Thyroid gland (tissue), 4 donors: ENCODE data around the gene FSIP1. TPM values are rescaled to one million over a fixed set of nuclear protein-coding genes. Genes with fewer than 3 reads are reported as not detected.

Experiments used
- DNase-seq, 2 donors: peaks; one replicate each; pipeline ENCODE4 v3.0.0-alpha.2; 2019
- H3K27ac ChIP-seq, 3 donors: fragments of 200-600 bp; sonication (generic); 1 replicate in 2 of 3; 2 replicates in 1 of 3; pipeline ENCODE4 v1.5.1; 2016 to 2019; ENCODE audit warnings: mild to moderate bottlenecking in 1 of 3, moderate library complexity in 1 of 3
- H3K27me3 ChIP-seq: fragments of 200-600 bp; sonication (generic); one replicate; pipeline ENCODE4 v1.5.1; 2019
- H3K36me3 ChIP-seq, 2 donors: fragments of 200-600 bp; sonication (generic); one replicate each; pipeline ENCODE4 v1.5.1; 2016 to 2019
- H3K4me1 ChIP-seq, 2 donors: fragments of 200-600 bp; sonication (generic); one replicate each; pipeline ENCODE4 v1.5.1; 2017 to 2019
- H3K4me3 ChIP-seq, 3 donors: fragments of 200-600 bp; sonication (generic); replicated peaks in 1 of 3; 1 replicate in 2 of 3; 2 replicates in 1 of 3; pipeline ENCODE4 v1.5.1; 2016; ENCODE audit warnings: mild to moderate bottlenecking in 1 of 3
- H3K9me3 ChIP-seq: fragments of 200-600 bp; sonication (generic); one replicate; pipeline ENCODE4 v1.5.1; 2017
- CTCF ChIP-seq, 6 experiments: fragments of 200-600 bp in 3 of 6; fragments of 450-650 bp in 3 of 6; sonication (generic) in 3 of 6; IDR thresholded peaks; one replicate each; pipeline ENCODE4 v1.5.1; 2016 to 2019; ENCODE audit warnings: antibody characterized with exemption in 6 of 6, mild to moderate bottlenecking in 2 of 6, inconsistent platforms in 1 of 6, moderate library complexity in 1 of 6
- POLR2A ChIP-seq, 2 donors: fragments of 450-650 bp; IDR thresholded peaks; one replicate each; pipeline ENCODE4 v1.6.1; 2017; ENCODE audit warnings: antibody characterized with exemption in 2 of 2, mild to moderate bottlenecking in 2 of 2, moderate library complexity in 1 of 2
- WGBS, 2 donors: methylation state at CpG; one replicate each; pipeline ENCODE4 v1.1.5; 2017; 5-methylcytosine and 5-hydroxymethylcytosine counted together
- intact Hi-C: fragments of 100-400 bp; cut with DNase I; formaldehyde crosslinking; loops from one replicate; pipeline ENCODE4 v1.15.1; 2023
- total RNA-seq, 4 donors: library from RNA; depleted of rRNA; stranded (reverse); fragments of >200 nt; gene quantifications; one replicate each; pipeline ENCODE4 v1.2.3, GENCODE V29; 2016

The FSIP1 gene
- total RNA-seq, 4 donors from 2014 or later, result 0.94 to 2.5 (median 1.5) TPM

- 93 to 94% methylated on average over 11 of the region's 11 CpGs for WGBS, 2 donors
- Histone ChIP-seq H3K4me3 (no peak overlapping the region), H3K9me3 (no peaks in the 10 kb centered on the region), H3K4me1 (no peaks in the 10 kb centered on the region), H3K27me3 (no peaks in the 10 kb centered on the region), H3K27ac (no peak overlapping the region), H3K36me3 (peaks cover 5 to 13% of the 10 kb centered on the region in 2 donors)
- DNase-seq, result no peak
- no peak for TF ChIP-seq CTCF (IDR thresholded peaks at IDR 0.05)
- TF ChIP-seq POLR2A (IDR thresholded peaks at IDR 0.05), result no peak
- intact Hi-C loops, result no loop called here
Observed at GRCh38 chr15:39591141-39591895, 191.3 kb downstream of the FSIP1 start.

GRCh38 chr15:39589815-39590644 lies 192.6 kb downstream of the FSIP1 start:
- Histone ChIP-seq H3K9me3 (no peaks in the 10 kb centered on the region), H3K4me3 (no peak overlapping the region), H3K4me1 (no peaks in the 10 kb centered on the region), H3K36me3 (peaks cover 8 to 15% of the 10 kb centered on the region in 2 donors), H3K27me3 (no peaks in the 10 kb centered on the region), H3K27ac (no peak overlapping the region)
- TF ChIP-seq POLR2A (IDR thresholded peaks at IDR 0.05) (no peak), CTCF (IDR thresholded peaks at IDR 0.05) (no peak)
- intact Hi-C loops, result loop anchor here (10.0 kb wide), 1 partner anchor 165 kb away; no protein-coding TSS in a partner anchor
- WGBS, 2 donors, result 92 to 94% methylated on average over 13 of the region's 13 CpGs
- DNase-seq, result no peak

- H3K27ac ChIP-seq, result no peak overlapping the region
- H3K4me3 ChIP-seq, result no peak overlapping the region
- H3K4me1 ChIP-seq, result no peaks in the 10 kb centered on the region
- H3K9me3 ChIP-seq, result no peaks in the 10 kb centered on the region
- intact Hi-C loops, result loop anchor here (10.0 kb wide), 1 partner anchor 165 kb away; no protein-coding TSS in a partner anchor
- TF ChIP-seq POLR2A (IDR thresholded peaks at IDR 0.05), result no peak
- TF ChIP-seq CTCF (IDR thresholded peaks at IDR 0.05), result no peak
- WGBS, 2 donors, result 92 to 94% methylated on average over 14 of the region's 14 CpGs
- H3K27me3 ChIP-seq, result no peaks in the 10 kb centered on the region
- H3K36me3 ChIP-seq, result peaks cover 8 to 16% of the 10 kb centered on the region in 2 donors
- DNase-seq, result no peak
Observed at GRCh38 chr15:39589193-39589814, 193.3 kb downstream of the FSIP1 start.

GRCh38 chr15:39588531-39589192 lies 194.0 kb downstream of the FSIP1 start:
- no peak for DNase-seq
- TF ChIP-seq POLR2A (IDR thresholded peaks at IDR 0.05) (no peak), CTCF (IDR thresholded peaks at IDR 0.05) (no peak)
- 97 to 98% methylated on average over 13 of the region's 13 CpGs for WGBS, 2 donors
- intact Hi-C loops, result loop anchor here (10.0 kb wide), 1 partner anchor 166 kb away; no protein-coding TSS in a partner anchor
- H3K36me3 ChIP-seq, result peaks cover 8 to 20% of the 10 kb centered on the region in 2 donors
- H3K4me3 ChIP-seq, result no peak overlapping the region
- no peaks in the 10 kb centered on the region for H3K27me3 ChIP-seq
- no peaks in the 10 kb centered on the region for H3K9me3 ChIP-seq
- H3K4me1 ChIP-seq, result no peaks in the 10 kb centered on the region
- H3K27ac ChIP-seq, result no peak overlapping the region
